ENCODE results near the gene CHRNA4. TPM values are rescaled to one million over a fixed set of nuclear protein-coding genes. Genes with fewer than 3 reads are reported as not detected.

CHRNA4 gene
- total and polyA plus RNA-seq, 2 of the 13 experiments (the other 11 are each of a cell fraction or from before 2014, with no cell fraction given) = not detected

GRCh38 chr20:63378626-63379025 lies 17.5 kb upstream of the CHRNA4 start (continued):
- TF ChIP-seq NFRKB (IDR thresholded peaks at IDR 0.05) (no peak), HDAC2 (CRISPR knock-in tag; IDR thresholded peaks at IDR 0.05) (peak; percentile 53; the same call in 1 of the 2 replicates), MIER2 (CRISPR knock-in tag; IDR thresholded peaks at IDR 0.05) (peak; percentile 98)

GRCh38 chr20:63377951-63378381 lies 16.8 kb upstream of the CHRNA4 start:
- DNase-seq (ENCODE audit: low spot score) = no peak
- Histone ChIP-seq H3K4me3 (replicated peaks in 1 of 3; ENCODE audit: insufficient read depth in 1 of 3, low read depth in 2 of 3, low read length in 3 of 3) (no peak overlapping the region), H2AFZ (ENCODE audit: low read length) (no peak overlapping the region), H3K4me2 (ENCODE audit: low read depth, low read length) (no peak overlapping the region), H3K9me3 (ENCODE audit: low read length) (no peaks in the 10 kb centered on the region), H3K79me2 (ENCODE audit: insufficient read depth, low read length) (no peaks in the 10 kb centered on the region), H4K20me1 (ENCODE audit: insufficient read depth, low read length) (peaks cover 11% of the 10 kb centered on the region; the same call in 1 of the 2 replicates), H3K27me3 (ENCODE audit: control insufficient read depth in 1 of 2, insufficient read depth in 2 of 2, low read length in 2 of 2) (peaks cover 7 to 41% of the 10 kb centered on the region in 2 experiments; a peak in 4 of 5 replicates), H3K4me1 (ENCODE audit: insufficient read depth, low read length) (peaks cover 39% of the 10 kb centered on the region), H3K27ac (ENCODE audit: extremely low read length, insufficient read depth, low read length) (no peak overlapping the region), H3K36me3 (replicated peaks in 1 of 2; ENCODE audit: control insufficient read depth in 1 of 2, insufficient read depth in 2 of 2, low read length in 2 of 2) (no peaks in the 10 kb centered on the region), H3K9ac (ENCODE audit: insufficient read depth, low read depth, low read length) (no peak overlapping the region)
- FAIRE-seq = no peak
- ChIA-PET POLR2A (interaction anchor here (0.6 to 1.8 kb wide), 4 partner anchors 10 to 68 kb away, joined by 3 to 7 read pairs (median 4); no protein-coding TSS in a partner anchor), CTCF (ENCODE audit: low intra/inter-chr PET ratio, low total read pairs) (interaction anchor here (3.9 kb wide), 1 partner anchor 68 kb away, joined by 18 read pairs; no protein-coding TSS in a partner anchor)
- WGBS (ENCODE audit: low lambda C conversion rate) = 28% methylated on average over 15 of the region's 15 CpGs
- in situ Hi-C loops (cut with HindIII; ENCODE audit: extremely low pct_ligation_motif_present, low pct_unique_long_range_greater_than_20kb) = no loop called here
- intact Hi-C loops (cut with micrococcal nuclease; ENCODE audit: unreplicated experiment) = no loop called here
- no TSS peak for BruUV-seq (replicated peaks)
- no peak for ATAC-seq
- TF ChIP-seq MAFK (conservative IDR thresholded peaks at IDR 0.05 in 1 of 2, IDR thresholded peaks at IDR 0.05 in 1 of 2; ENCODE audit: low read length in 2 of 2) = peak; percentile 58 to 76
- no peak for TF ChIP-seq ZNF639 (CRISPR knock-in tag; conservative IDR thresholded peaks at IDR 0.05)
- no peak for TF ChIP-seq ZBED4 (CRISPR knock-in tag; IDR thresholded peaks at IDR 0.05; ENCODE audit: borderline replicate concordance)
- no peak for TF ChIP-seq IRF1 (CRISPR knock-in tag; IDR thresholded peaks at IDR 0.05; ENCODE audit: low read depth)
- no peak for TF ChIP-seq KDM4B (CRISPR knock-in tag; IDR thresholded peaks at IDR 0.05)
- no peak for TF ChIP-seq HDAC1 (CRISPR knock-in tag; IDR thresholded peaks at IDR 0.05)
- no peak for TF ChIP-seq PRDM15 (CRISPR knock-in tag; IDR thresholded peaks at IDR 0.05)
- no peak for TF ChIP-seq ZFP91 (CRISPR knock-in tag; IDR thresholded peaks at IDR 0.05; ENCODE audit: borderline replicate concordance)
